Limb (tissue), 2 donors: ENCODE data around the gene SESN3.
"Not testable (repeated sequence)": the region's sequence is repeated elsewhere in the genome, so short reads cannot be mapped to it uniquely, and the experiment has no call there.

Source experiments
- DNase-seq, 2 donors: peaks; one replicate each; pipeline ENCODE4 v3.0.0-alpha.2; 2016; ENCODE audit errors: extremely low spot score in 2 of 2

The SESN3 gene

GRCh38 chr11:95252586-95252985 lies 21.6 kb upstream of the SESN3 start:
- DNase-seq = no peak

- not testable (repeated sequence) for DNase-seq
Observed at GRCh38 chr11:95251896-95252295, 20.9 kb upstream of the SESN3 start.

DNA sequence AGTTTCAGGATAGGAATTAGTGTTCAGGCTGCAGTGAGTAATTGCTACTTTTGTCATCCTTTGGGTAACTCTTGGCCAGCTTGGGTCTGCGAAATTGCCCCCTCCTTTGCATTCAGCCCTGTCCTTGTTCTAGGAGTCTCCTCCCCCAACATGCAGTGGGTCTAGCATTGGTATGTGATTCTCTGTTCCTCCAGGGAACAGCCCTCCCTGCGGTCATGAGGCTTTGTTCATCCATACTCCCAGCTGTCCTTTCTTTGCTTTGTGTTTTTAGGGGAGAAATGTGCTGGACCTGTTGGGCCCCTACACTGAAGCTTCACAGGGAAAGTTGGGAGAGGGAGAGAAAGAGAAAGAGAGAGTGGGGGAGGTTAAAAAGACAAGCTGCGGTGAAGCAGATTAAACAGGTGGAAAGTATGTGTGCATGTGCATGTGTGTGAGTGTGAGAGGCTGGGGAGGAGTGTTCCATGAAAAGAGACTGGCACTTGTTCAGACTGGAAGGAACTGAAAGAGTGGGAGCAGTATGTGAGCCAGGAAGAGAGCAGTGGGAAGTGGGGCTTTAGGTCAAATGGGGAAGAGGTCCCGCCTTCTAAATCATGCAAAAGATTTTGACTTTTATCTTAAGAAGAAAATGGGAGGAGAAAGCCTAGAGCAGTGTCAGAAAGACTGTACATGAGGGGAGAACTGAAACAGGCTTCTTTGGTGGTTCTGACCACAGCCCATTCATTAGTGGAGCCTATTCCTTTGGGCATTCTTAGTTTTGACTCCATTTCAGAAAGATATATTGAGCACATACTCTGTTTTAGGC lies 17.9 kb upstream of the SESN3 start:
- DNase-seq = peak in 1 of 2 donors; percentile 31

- DNase-seq = no peak
Observed at GRCh38 chr11:95247883-95248282, 16.9 kb upstream of the SESN3 start.

- DNase-seq = no peak
Observed at GRCh38 chr11:95247127-95247684, 16.2 kb upstream of the SESN3 start.

GRCh38 chr11:95245581-95245980 lies 14.6 kb upstream of the SESN3 start:
- DNase-seq = no peak

GRCh38 chr11:95245038-95245437 lies 14.0 kb upstream of the SESN3 start:
- DNase-seq = no peak

DNA sequence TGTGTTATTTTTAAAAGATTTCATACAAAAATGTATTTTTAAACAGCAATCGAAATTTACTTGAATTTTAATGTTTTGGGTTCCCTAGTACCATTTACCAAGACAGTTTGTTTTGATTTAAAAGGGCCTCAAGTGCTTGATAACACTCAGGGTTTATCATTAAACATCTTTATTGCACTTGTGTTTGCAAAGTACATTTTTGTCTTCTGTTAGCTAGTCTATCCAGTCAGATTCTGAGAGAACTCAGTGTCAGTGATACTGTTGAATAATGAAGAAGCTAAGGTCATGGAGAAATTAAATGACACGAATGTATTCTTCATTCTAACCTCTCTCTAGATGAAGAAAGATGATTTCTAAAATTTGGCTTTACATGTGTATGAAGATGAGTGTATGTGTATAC lies 12.7 kb upstream of the SESN3 start:
- DNase-seq = no peak

GRCh38 chr11:95242845-95243605 lies 12.0 kb upstream of the SESN3 start:
- no peak for DNase-seq

- DNase-seq = no peak
Observed at GRCh38 chr11:95242091-95242844, 11.3 kb upstream of the SESN3 start.

DNA sequence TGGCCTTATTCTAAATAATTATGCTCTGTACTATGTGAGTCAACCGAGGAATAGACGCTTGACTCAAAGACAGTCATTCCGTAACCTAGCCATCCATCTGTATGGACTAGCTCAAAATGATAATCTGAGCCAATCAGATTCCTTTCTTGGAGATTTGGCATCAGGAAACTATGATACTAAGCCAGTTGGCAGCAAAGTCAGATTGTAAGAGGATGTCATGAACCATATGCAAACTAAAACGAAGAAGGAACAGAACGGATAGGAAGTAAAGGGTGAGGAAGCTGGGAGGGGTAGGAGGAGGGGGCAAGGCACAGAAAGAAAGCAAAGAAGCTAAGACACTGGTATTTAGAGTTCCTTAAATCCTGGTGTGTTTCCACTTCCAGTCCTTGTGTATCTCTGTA lies 10.7 kb upstream of the SESN3 start:
- no peak for DNase-seq

- DNase-seq = no peak
Observed at GRCh38 chr11:95239871-95240649, 9.1 kb upstream of the SESN3 start.

- no peak for DNase-seq
Observed at GRCh38 chr11:95232666-95233065, 1.7 kb upstream of the SESN3 start.

GRCh38 chr11:95231881-95232605 lies 1.0 kb upstream of the SESN3 start:
- peak in 1 of 2 donors; percentile 78 for DNase-seq

GRCh38 chr11:95230810-95231126 lies 234 bp downstream of the SESN3 start:
- no peak for DNase-seq

GRCh38 chr11:95229993-95230809 lies 801 bp downstream of the SESN3 start:
- peak in 1 of 2 donors; percentile 57 for DNase-seq

GRCh38 chr11:95229199-95229992 lies 1.6 kb downstream of the SESN3 start:
- peak in 1 of 2 donors; percentile 65 for DNase-seq

GRCh38 chr11:95228081-95228749 lies 2.8 kb downstream of the SESN3 start:
- no peak for DNase-seq
